Caco-2 (cell line): ENCODE data around the gene MAST4. TPM values are rescaled to one million over a fixed set of nuclear protein-coding genes. Genes with fewer than 3 reads are reported as not detected.

ENCODE experiments used
- BruUV-seq: library from RNA; stranded (reverse); fragments of 400-500 nt; replicated peaks from 2 replicates; lab custom pipeline; 2021; lab: Mats Ljungman, UMichigan
- CTCF ChIA-PET: fragments of 300-600 bp; sonication (Branson Sonifier 250); formaldehyde crosslinking; loops from one replicate; lab custom pipeline; 2022; ENCODE audit warnings: antibody characterized with exemption; lab: Charles Lee
- POLR2A ChIA-PET: fragments of 300-600 bp; sonication (Branson Sonifier 250); formaldehyde crosslinking; loops from one replicate; lab custom pipeline; 2022; ENCODE audit warnings: antibody characterized with exemption; lab: Charles Lee
- DNase-seq, 2 experiments: peaks; one replicate each; pipeline versions ENCODE4 v3.0.0 to v3.0.0-alpha.2; 2020 to 2022
- H3K27me3 ChIP-seq: replicated peaks from 2 replicates; pipeline ENCODE4 v1.6.0; 2011; ENCODE audit warnings: low read length; ENCODE audit not compliant: control insufficient read depth, insufficient read depth
- H3K36me3 ChIP-seq: 2 replicates; pipeline ENCODE4 v1.5.1; 2011; ENCODE audit warnings: low read length; ENCODE audit not compliant: control insufficient read depth, insufficient read depth
- H3K4me1 ChIP-seq: fragments of 250-450 bp; sonication (Bioruptor Pico); 2 replicates; pipeline ENCODE4 v1.5.1; 2020; ENCODE audit warnings: mild to moderate bottlenecking
- H3K4me3 ChIP-seq: 2 replicates; pipeline ENCODE4 v1.5.1; 2011; ENCODE audit warnings: low read depth, mild to moderate bottlenecking, control low read depth, low read length
- H3K9me3 ChIP-seq: fragments of 250-450 bp; sonication (Bioruptor Pico); 2 replicates; pipeline ENCODE4 v1.5.1; 2020; ENCODE audit warnings: mild to moderate bottlenecking, moderate library complexity
- H3K27ac Mint-ChIP-seq: one replicate; pipeline ENCODE4 v1.8.0; 2022; ENCODE audit warnings: mixed read lengths; ENCODE audit not compliant: unreplicated experiment
- H3K27me3 Mint-ChIP-seq: one replicate; pipeline ENCODE4 v1.8.0; 2022; ENCODE audit warnings: mixed read lengths; ENCODE audit not compliant: insufficient read depth, unreplicated experiment
- H3K36me3 Mint-ChIP-seq: one replicate; pipeline ENCODE4 v1.8.0; 2022; ENCODE audit warnings: mild to moderate bottlenecking, mixed read lengths; ENCODE audit not compliant: insufficient read depth, unreplicated experiment
- H3K4me1 Mint-ChIP-seq: one replicate; pipeline ENCODE4 v1.8.0; 2022; ENCODE audit warnings: low read depth, mixed read lengths; ENCODE audit not compliant: unreplicated experiment
- H3K4me3 Mint-ChIP-seq: one replicate; pipeline ENCODE4 v1.8.0; 2022; ENCODE audit warnings: mild to moderate bottlenecking, moderate library complexity, mixed read lengths; ENCODE audit not compliant: unreplicated experiment
- H3K9me3 Mint-ChIP-seq: one replicate; pipeline ENCODE4 v1.8.0; 2022; ENCODE audit warnings: mixed read lengths; ENCODE audit not compliant: unreplicated experiment
- CTCF ChIP-seq, 2 experiments: fragments of 200-600 bp in 1 of 2; IDR thresholded peaks; 1 replicate in 1 of 2; 2 replicates in 1 of 2; pipeline versions ENCODE4 v1.5.1 to v1.8.0; 2011 to 2022; ENCODE audit warnings: antibody characterized with exemption in 1 of 2, control low read depth in 1 of 2, inconsistent platforms in 1 of 2, low read depth in 1 of 2, low read length in 1 of 2, mild to moderate bottlenecking in 1 of 2, moderate library complexity in 1 of 2; ENCODE audit not compliant: insufficient read depth in 1 of 2, severe bottlenecking in 1 of 2, unreplicated experiment in 1 of 2
- intact Hi-C: fragments of 100-400 bp; cut with micrococcal nuclease; formaldehyde crosslinking; loops from one replicate; pipeline ENCODE4 v1.10.0; 2022; ENCODE audit not compliant: unreplicated experiment
- total RNA-seq: library from RNA; stranded (reverse); gene quantifications from 2 replicates; pipeline ENCODE4 v1.2.3, GENCODE V29; 2022

MAST4 gene
- total RNA-seq, 1 experiment from 2014 or later: 17.8 TPM

- no TSS peak for BruUV-seq
- no peaks in the 10 kb centered on the region for H3K4me1 Mint-ChIP-seq
- Histone ChIP-seq H3K4me3 (no peak overlapping the region), H3K9me3 (no peaks in the 10 kb centered on the region), H3K36me3 (no peaks in the 10 kb centered on the region), H3K4me1 (no peaks in the 10 kb centered on the region), H3K27me3 (no peaks in the 10 kb centered on the region)
- ChIA-PET CTCF (no interaction called here), POLR2A (no interaction called here)
- no peaks in the 10 kb centered on the region for H3K9me3 Mint-ChIP-seq
- H3K27ac Mint-ChIP-seq: no peak overlapping the region
- intact Hi-C loops: no loop called here
- no peak overlapping the region for H3K4me3 Mint-ChIP-seq
- H3K27me3 Mint-ChIP-seq: peaks cover 7% of the 10 kb centered on the region
- DNase-seq: no peak
- H3K36me3 Mint-ChIP-seq: no peaks in the 10 kb centered on the region
- TF ChIP-seq CTCF (IDR thresholded peaks at IDR 0.05; ENCODE audit: insufficient read depth in 1 of 2, low read depth in 1 of 2, low read length in 1 of 2, severe bottlenecking in 1 of 2, unreplicated experiment in 1 of 2): no peak
Observed at GRCh38 chr5:66633754-66634153, 37.6 kb downstream of the MAST4 start.

GRCh38 chr5:66634601-66635000, 38.4 kb downstream of the MAST4 start:
- CTCF ChIA-PET: no interaction called here
- no peak for TF ChIP-seq CTCF (IDR thresholded peaks at IDR 0.05; ENCODE audit: insufficient read depth in 1 of 2, low read depth in 1 of 2, low read length in 1 of 2, severe bottlenecking in 1 of 2, unreplicated experiment in 1 of 2)

GRCh38 chr5:66637994-66638393, 41.8 kb downstream of the MAST4 start:
- no peak for TF ChIP-seq CTCF (IDR thresholded peaks at IDR 0.05; ENCODE audit: insufficient read depth in 1 of 2, low read depth in 1 of 2, low read length in 1 of 2, severe bottlenecking in 1 of 2, unreplicated experiment in 1 of 2)
- Mint-ChIP-seq H3K4me3 (no peak overlapping the region), H3K27ac (no peak overlapping the region), H3K4me1 (no peaks in the 10 kb centered on the region), H3K27me3 (peaks cover 6% of the 10 kb centered on the region), H3K36me3 (no peaks in the 10 kb centered on the region), H3K9me3 (no peaks in the 10 kb centered on the region)
- Histone ChIP-seq H3K36me3 (no peaks in the 10 kb centered on the region), H3K9me3 (no peaks in the 10 kb centered on the region), H3K4me3 (no peak overlapping the region), H3K4me1 (no peaks in the 10 kb centered on the region), H3K27me3 (no peaks in the 10 kb centered on the region)
- ChIA-PET CTCF (no interaction called here), POLR2A (no interaction called here)
- BruUV-seq: no TSS peak
- intact Hi-C loops: no loop called here
- no peak for DNase-seq

More at GRCh38 chr5:66634601-66635000, 38.4 kb downstream of the MAST4 start:
- no peaks in the 10 kb centered on the region for H3K4me1 Mint-ChIP-seq
- intact Hi-C loops: no loop called here
- Histone ChIP-seq H3K27me3 (no peaks in the 10 kb centered on the region), H3K4me1 (no peaks in the 10 kb centered on the region), H3K36me3 (no peaks in the 10 kb centered on the region), H3K4me3 (no peak overlapping the region), H3K9me3 (no peaks in the 10 kb centered on the region)
- H3K4me3 Mint-ChIP-seq: no peak overlapping the region
- peaks cover 10% of the 10 kb centered on the region for H3K27me3 Mint-ChIP-seq
- POLR2A ChIA-PET: no interaction called here
- no peaks in the 10 kb centered on the region for H3K9me3 Mint-ChIP-seq
- H3K27ac Mint-ChIP-seq: no peak overlapping the region
- DNase-seq: no peak
- BruUV-seq: no TSS peak
- no peaks in the 10 kb centered on the region for H3K36me3 Mint-ChIP-seq
